Astrocyte of the spinal cord (primary cell): ENCODE results near the gene GAB2.
A peak's percentile ranks its signal among the peaks of the same experiment; 100 is the strongest.

Source experiments
- DNase-seq: peaks from one replicate; pipeline ENCODE4 v3.0.0; 2011; ENCODE audit warnings: low read depth, low spot score
- H3K4me3 ChIP-seq: 2 replicates; pipeline ENCODE4 v1.5.1; 2011; ENCODE audit warnings: low read depth, mild to moderate bottlenecking, low read length, moderate library complexity
- in situ Hi-C: cut with HindIII; loops from 2 replicates; pipeline ENCODE4 v1.10.0; 2017; ENCODE audit warnings: low sequenced_read_pairs
- TF ChIP-seq, protein P1 (sequence below): IDR thresholded peaks from 2 replicates; pipeline ENCODE4 v1.5.1; 2012; ENCODE audit warnings: low read depth, mild to moderate bottlenecking, low read length, inconsistent platforms

Gene GAB2

DNA sequence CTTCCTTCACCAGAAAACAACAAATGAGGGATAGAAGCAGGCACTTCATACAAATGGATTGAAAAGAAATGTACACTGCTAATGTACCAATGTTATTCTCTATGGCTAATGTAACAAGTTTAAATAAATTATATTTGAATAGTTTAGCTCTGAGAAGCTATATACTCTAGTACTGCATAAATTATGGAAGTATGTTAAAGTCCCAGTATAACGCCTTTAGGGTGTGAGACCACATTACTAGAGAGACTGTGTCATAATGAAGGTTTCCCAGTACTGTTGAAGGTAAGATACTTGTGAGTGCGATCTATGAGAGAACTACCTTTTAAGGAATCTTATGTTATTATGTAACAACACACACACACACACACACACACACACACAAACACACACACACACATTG, 39.8 kb upstream of the GAB2 start:
- TF ChIP-seq, protein P1, sequence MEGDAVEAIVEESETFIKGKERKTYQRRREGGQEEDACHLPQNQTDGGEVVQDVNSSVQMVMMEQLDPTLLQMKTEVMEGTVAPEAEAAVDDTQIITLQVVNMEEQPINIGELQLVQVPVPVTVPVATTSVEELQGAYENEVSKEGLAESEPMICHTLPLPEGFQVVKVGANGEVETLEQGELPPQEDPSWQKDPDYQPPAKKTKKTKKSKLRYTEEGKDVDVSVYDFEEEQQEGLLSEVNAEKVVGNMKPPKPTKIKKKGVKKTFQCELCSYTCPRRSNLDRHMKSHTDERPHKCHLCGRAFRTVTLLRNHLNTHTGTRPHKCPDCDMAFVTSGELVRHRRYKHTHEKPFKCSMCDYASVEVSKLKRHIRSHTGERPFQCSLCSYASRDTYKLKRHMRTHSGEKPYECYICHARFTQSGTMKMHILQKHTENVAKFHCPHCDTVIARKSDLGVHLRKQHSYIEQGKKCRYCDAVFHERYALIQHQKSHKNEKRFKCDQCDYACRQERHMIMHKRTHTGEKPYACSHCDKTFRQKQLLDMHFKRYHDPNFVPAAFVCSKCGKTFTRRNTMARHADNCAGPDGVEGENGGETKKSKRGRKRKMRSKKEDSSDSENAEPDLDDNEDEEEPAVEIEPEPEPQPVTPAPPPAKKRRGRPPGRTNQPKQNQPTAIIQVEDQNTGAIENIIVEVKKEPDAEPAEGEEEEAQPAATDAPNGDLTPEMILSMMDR = no peak
- in situ Hi-C loops = no loop called here
- H3K4me3 ChIP-seq = no peak overlapping the region
- DNase-seq = no peak

GRCh38 chr11:78453140-78453935, 35.7 kb upstream of the GAB2 start:
- peak; percentile 32 for DNase-seq
- in situ Hi-C loops = no loop called here
- TF ChIP-seq, protein P1 = no peak
- no peak overlapping the region for H3K4me3 ChIP-seq

DNA sequence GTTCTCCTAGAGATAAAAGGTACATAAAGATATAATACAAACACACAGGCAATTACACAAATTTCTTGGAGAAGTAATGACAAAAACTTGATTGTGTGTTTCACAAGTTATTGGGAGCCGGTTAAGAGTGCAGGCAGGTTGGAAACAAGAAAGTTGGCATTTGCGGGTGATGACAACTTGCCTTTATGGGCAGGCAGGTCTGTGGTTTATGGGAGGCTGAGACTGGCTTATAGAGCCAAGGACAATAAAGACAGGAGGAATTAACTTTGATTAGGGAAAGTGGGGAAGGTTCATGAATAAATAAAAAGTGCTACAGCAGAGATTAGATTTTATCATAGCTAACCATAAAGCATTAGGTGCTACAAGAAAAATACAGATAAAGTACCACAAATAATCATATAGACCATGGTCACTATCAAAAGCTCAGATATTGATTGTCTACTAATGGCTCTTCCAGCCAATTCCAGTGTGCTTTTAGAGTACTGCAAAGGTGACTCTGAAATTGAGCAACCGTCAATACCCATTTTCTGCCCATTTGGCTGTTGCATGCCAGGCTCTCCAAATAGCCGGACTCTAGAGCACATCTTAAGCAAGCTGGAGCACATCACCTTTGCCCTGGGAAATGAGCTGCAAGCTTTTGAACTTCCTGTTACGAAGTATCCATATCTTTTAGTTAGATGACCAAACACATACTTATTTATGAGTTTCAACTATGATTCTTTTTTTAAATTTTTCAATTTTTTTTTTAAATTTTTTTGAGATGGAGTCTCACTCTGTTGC, 33.9 kb upstream of the GAB2 start:
- no peak overlapping the region for H3K4me3 ChIP-seq
- TF ChIP-seq, protein P1 = no peak
- no peak for DNase-seq
- in situ Hi-C loops = no loop called here

GRCh38 chr11:78450866-78451265, 33.2 kb upstream of the GAB2 start:
- TF ChIP-seq, protein P1 = no peak
- no peak overlapping the region for H3K4me3 ChIP-seq
- DNase-seq = no peak
- in situ Hi-C loops = no loop called here

GRCh38 chr11:78449866-78450265, 32.2 kb upstream of the GAB2 start:
- no peak for DNase-seq
- H3K4me3 ChIP-seq = no peak overlapping the region
- TF ChIP-seq, protein P1 = no peak
- in situ Hi-C loops = no loop called here

DNA sequence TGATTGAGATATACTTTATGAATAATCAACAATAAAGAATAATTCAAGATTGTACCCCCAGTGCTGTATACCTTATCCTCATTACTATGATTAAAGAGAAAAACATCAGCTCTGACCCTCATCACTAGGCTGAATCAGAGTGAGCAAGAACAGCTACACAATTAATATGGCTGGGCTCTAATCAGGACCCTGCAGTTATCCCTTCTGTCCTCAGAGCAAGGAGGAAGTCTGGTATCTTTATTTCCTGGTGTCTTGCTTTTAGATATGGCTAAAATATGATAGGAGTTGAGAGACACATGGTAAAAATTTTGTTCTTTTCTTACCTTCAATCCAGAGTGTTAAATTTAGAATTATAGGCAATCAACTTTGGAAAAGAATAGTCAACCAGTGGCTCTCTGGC, 28.6 kb upstream of the GAB2 start:
- no peak overlapping the region for H3K4me3 ChIP-seq
- TF ChIP-seq, protein P1 = no peak
- in situ Hi-C loops = no loop called here
- DNase-seq = no peak
